Small intestine (tissue), 7 donors: ENCODE results near the gene RAB31. TPM values are rescaled to one million over a fixed set of nuclear protein-coding genes. Genes with fewer than 3 reads are reported as not detected.
A peak's percentile ranks its signal among the peaks of the same experiment; 100 is the strongest.

Source experiments
- DNase-seq, 2 donors: peaks; one replicate each; pipeline versions ENCODE4 v3.0.0 to v3.0.0-alpha.2; 2013
- FAIRE-seq: peaks from 2 replicates; lab custom pipeline; 2012; peaks lifted over from hg19 to GRCh38; lab: Jason Lieb, UNC
- H3K27ac ChIP-seq, 3 donors: one replicate each; pipeline ENCODE4 v1.5.1; 2013; ENCODE audit warnings: low read length in 2 of 3, mild to moderate bottlenecking in 2 of 3, control low read depth in 1 of 3, inconsistent platforms in 1 of 3, low read depth in 1 of 3, moderate library complexity in 1 of 3
- H3K27me3 ChIP-seq, 3 donors: one replicate each; pipeline ENCODE4 v1.6.1; 2013; ENCODE audit warnings: low read length in 3 of 3, inconsistent platforms in 1 of 3; ENCODE audit not compliant: control insufficient read depth in 3 of 3, insufficient read depth in 3 of 3
- H3K36me3 ChIP-seq, 3 donors: one replicate each; pipeline ENCODE4 v1.6.1; 2013; ENCODE audit warnings: low read length in 3 of 3, inconsistent platforms in 1 of 3, low read depth in 1 of 3, mild to moderate bottlenecking in 1 of 3, moderate library complexity in 1 of 3; ENCODE audit not compliant: control insufficient read depth in 3 of 3, insufficient read depth in 2 of 3
- H3K4me1 ChIP-seq, 3 donors: one replicate each; pipeline ENCODE4 v1.6.1; 2013; ENCODE audit warnings: low read length in 2 of 3, inconsistent platforms in 1 of 3, low read depth in 1 of 3, mild to moderate bottlenecking in 1 of 3, moderate library complexity in 1 of 3; ENCODE audit not compliant: control insufficient read depth in 3 of 3, insufficient read depth in 2 of 3
- H3K4me3 ChIP-seq, 3 donors: one replicate each; pipeline ENCODE4 v1.5.1; 2013; ENCODE audit warnings: low read length in 3 of 3, control low read depth in 1 of 3, inconsistent platforms in 1 of 3, low read depth in 1 of 3, mild to moderate bottlenecking in 1 of 3, moderate library complexity in 1 of 3
- H3K9me3 ChIP-seq, 2 donors: one replicate each; pipeline ENCODE4 v1.6.1; 2013; ENCODE audit warnings: low read depth in 1 of 2, low read length in 1 of 2; ENCODE audit not compliant: control insufficient read depth in 2 of 2, insufficient read depth in 1 of 2
- WGBS, 3 donors: extraction: QIAGEN DNeasy Blood & Tissue Kit; methylation state at CpG; one replicate each; pipeline ENCODE4 v1.1.7; 2013; 5-methylcytosine and 5-hydroxymethylcytosine counted together
- polyA plus RNA-seq, 4 donors: library from polyadenylated mRNA; stranded (reverse) in 3 of 4; unstranded in 1 of 4; fragments of 200-250 nt in 3 of 4; fragments of 120-200 nt in 1 of 4; gene quantifications; one replicate each; pipeline versions ENCODE4 v1.2.1 to v1.2.3, GENCODE V29; 2013
- donor health status: healthy with polysubstance abuse.
- donor health status: control.
- donor health status: control.
- donor health status: Bipolar disorder and iron deficiency.
- donor health status: healthy.

RAB31 gene
- polyA plus RNA-seq, 4 donors, result 4.2 to 18.4 (median 12.3) TPM

DNA sequence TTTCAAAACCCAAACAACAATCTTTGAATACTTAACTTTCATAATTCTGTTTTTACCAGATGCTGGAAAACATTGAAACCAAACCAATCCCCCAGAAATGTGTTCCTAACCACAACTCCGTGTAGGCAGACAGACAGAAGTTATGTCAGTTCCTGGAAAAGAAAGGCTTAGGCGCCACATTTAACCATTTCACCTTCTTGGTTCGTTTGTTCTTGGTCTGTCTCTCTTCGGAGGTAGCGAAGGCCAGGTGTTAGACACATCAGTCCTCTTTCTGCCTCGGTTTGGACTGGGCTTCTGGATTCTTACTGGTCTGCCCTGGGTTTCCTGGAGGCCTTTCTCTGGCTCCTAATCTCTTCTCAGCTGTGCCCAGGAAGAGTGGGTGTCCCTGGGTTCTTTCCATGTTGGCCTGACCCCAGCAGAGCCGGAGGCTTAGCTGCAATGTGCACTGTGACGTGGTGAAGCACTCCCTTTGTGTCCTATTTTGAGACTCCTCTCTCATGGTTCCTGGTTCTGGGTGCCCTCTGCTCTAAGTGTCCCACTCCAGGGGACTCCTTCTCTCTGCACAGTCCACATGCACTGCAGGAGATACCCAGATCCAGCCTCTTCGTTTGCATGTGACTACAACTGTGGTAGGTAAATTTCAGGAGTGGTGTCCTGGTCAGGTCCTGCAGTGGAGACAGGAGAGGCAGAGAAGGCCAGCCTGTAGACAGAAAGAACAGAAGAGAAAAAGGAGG, 23.1 kb upstream of the RAB31 start:
- no peak for DNase-seq
- Histone ChIP-seq H3K4me3 (no peak overlapping the region), H3K36me3 (no peaks in the 10 kb centered on the region), H3K4me1 (no peaks in the 10 kb centered on the region), H3K27me3 (no peaks in the 10 kb centered on the region), H3K9me3 (no peaks in the 10 kb centered on the region), H3K27ac (peak overlapping the region in 1 of 3 donors; percentile 70)
- WGBS, 3 donors, result 57 to 69% (median 62%) methylated on average over 9 of the region's 9 CpGs
- no peak for FAIRE-seq

DNA sequence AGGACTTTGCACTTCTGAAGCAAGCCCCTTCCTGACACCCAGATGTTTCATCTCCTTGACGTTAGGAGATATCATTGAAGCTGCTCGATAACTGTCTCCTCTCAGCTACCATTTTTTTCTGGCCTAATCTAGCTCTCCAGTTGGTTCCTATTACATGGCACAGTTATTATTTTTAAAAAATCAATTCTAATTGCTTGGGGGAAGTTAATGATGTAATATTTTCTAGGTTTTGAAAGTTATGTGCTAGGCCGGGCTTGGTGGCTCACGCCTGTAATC, 22.5 kb upstream of the RAB31 start:
- H3K36me3 ChIP-seq, result no peaks in the 10 kb centered on the region
- FAIRE-seq, result no peak
- WGBS, 3 donors, result 78 to 81% (median 81%) methylated on average over 4 of the region's 4 CpGs

DNA sequence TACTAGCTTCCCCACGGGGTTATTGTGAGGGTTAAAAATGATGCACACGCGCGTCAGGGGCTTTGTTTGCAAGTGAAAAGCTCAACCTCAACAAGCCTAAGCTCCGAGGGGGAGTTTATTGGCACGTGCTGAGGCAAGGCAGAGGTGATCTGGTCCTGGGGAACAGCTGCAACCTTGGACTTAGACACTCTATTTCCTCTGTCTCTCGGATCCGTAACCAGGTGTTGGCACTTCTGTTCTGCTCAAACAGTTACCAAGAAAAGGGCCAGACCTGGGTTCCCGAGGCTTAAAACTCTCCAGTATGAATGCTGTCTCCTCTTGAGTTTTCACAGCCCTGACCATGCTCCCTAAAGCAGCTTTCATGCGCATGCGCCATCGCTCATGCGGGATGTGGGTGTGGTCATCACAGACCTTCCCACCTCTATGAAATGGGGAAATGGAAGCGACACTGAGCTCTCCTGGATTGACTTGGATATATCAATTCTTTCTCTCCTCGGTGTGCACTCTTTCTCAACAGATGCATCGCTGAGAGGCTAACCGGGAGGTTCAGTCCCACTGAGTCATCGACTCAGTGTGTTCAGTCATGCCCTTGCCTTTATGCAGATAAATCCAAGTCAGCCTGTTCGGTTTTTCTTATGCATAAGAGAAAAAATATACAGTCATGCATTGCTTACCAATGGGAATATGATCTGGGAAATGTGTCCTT, 19.9 kb upstream of the RAB31 start:
- no peaks in the 10 kb centered on the region for H3K36me3 ChIP-seq
- H3K27me3 ChIP-seq, result no peaks in the 10 kb centered on the region
- no peak for FAIRE-seq
- no peak for DNase-seq
- WGBS, 3 donors, result 65 to 69% (median 68%) methylated on average over 19 of the region's 19 CpGs
- H3K4me3 ChIP-seq, result no peak overlapping the region
- H3K27ac ChIP-seq, result no peak overlapping the region
- no peaks in the 10 kb centered on the region for H3K4me1 ChIP-seq
- H3K9me3 ChIP-seq, result no peaks in the 10 kb centered on the region

More for the DNA sequence above, 22.5 kb upstream of the RAB31 start:
- Histone ChIP-seq H3K9me3 (no peaks in the 10 kb centered on the region), H3K27ac (peak overlapping the region in 1 of 3 donors; percentile 70), H3K27me3 (no peaks in the 10 kb centered on the region), H3K4me1 (no peaks in the 10 kb centered on the region), H3K4me3 (no peak overlapping the region)
- no peak for DNase-seq

- no peak for FAIRE-seq
Measured at GRCh38 chr18:9689253-9689652, 18.8 kb upstream of the RAB31 start.

DNA sequence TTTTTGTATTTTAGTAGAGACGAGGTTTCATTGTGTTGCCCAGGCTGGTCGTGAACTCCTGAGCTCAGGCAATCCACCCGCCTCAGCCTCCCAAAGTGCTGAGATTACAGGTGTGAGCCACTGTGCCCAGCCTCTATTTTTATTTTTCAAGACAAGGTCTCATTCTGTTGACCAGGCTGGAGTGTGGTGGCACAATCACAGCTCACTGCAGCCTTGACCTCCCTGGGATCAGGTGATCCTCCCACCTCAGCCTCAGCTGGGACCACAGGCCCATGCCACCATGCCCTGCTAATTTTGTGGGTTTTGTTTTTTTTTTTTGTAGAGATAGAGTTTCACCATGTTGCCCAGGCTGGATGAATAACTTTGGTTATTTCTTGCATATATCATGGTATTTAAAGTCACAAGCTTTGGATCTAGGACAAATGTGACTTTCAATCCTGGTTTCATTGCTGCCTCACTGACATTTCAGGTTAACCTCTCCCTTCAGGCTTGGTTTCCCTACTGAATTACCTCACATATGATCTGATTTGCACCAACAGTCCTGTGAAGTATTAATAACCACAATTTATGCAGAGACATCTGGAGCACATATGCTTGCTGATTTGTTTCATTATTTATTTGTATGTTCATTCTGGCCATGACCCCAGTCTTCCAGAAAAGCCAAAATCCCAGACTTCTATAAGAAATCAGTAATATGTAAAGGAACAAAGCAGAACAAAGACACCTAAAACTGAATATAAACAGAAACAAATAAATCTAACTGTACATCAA, 17.5 kb upstream of the RAB31 start:
- DNase-seq (no peak), FAIRE-seq (no peak)
- 90 to 97% (median 93%) methylated on average over 3 of the region's 3 CpGs for WGBS, 3 donors
- H3K27ac ChIP-seq, result no peak overlapping the region
- H3K4me3 ChIP-seq, result no peak overlapping the region
- no peaks in the 10 kb centered on the region for H3K27me3 ChIP-seq
- H3K36me3 ChIP-seq, result no peaks in the 10 kb centered on the region
- H3K9me3 ChIP-seq, result no peaks in the 10 kb centered on the region
- no peaks in the 10 kb centered on the region for H3K4me1 ChIP-seq

More at GRCh38 chr18:9689253-9689652, 18.8 kb upstream of the RAB31 start:
- H3K36me3 ChIP-seq, result no peaks in the 10 kb centered on the region
- WGBS, 3 donors, result 88 to 96% (median 94%) methylated on average over 3 of the region's 3 CpGs
- no peaks in the 10 kb centered on the region for H3K4me1 ChIP-seq
- no peak overlapping the region for H3K27ac ChIP-seq
- H3K27me3 ChIP-seq, result no peaks in the 10 kb centered on the region
- H3K9me3 ChIP-seq, result no peaks in the 10 kb centered on the region
- H3K4me3 ChIP-seq, result no peak overlapping the region
- DNase-seq, result no peak

DNA sequence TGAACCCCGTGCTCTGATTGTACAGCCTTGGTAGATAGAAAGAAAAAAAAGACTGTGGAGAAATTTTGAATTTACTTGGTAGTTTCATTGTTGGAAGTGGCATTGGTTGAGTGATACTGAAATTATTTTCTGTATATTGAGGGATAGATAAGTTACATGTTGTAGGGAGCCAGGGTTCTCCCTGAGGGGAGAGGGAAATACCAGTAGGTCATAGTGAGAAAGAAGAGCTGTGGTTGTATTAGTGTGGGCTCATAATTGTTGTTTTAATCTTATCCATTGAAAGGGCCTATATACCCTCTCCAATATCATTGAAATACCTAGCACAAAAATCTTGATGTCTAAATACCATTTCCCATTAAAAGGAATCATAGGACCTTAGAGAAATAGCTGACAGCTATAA, 16.9 kb upstream of the RAB31 start:
- H3K27me3 ChIP-seq, result no peaks in the 10 kb centered on the region
- no peak overlapping the region for H3K27ac ChIP-seq
- H3K4me1 ChIP-seq, result no peaks in the 10 kb centered on the region
- DNase-seq (no peak), FAIRE-seq (no peak)
- no peaks in the 10 kb centered on the region for H3K36me3 ChIP-seq
- no peaks in the 10 kb centered on the region for H3K9me3 ChIP-seq
- 6 to 39% (median 20%) methylated on average over 1 of the region's 1 CpG for WGBS, 3 donors
- no peak overlapping the region for H3K4me3 ChIP-seq

GRCh38 chr18:9694174-9694573, 13.9 kb upstream of the RAB31 start:
- 82 to 87% (median 82%) methylated on average over 4 to 5 of the region's 5 CpGs for WGBS, 3 donors
- FAIRE-seq (no peak), DNase-seq (no peak)
- Histone ChIP-seq H3K4me1 (no peaks in the 10 kb centered on the region), H3K27ac (no peak overlapping the region), H3K36me3 (no peaks in the 10 kb centered on the region), H3K4me3 (no peak overlapping the region), H3K27me3 (no peaks in the 10 kb centered on the region), H3K9me3 (no peaks in the 10 kb centered on the region)

- DNase-seq, result no peak
- Histone ChIP-seq H3K4me3 (no peak overlapping the region), H3K27me3 (no peaks in the 10 kb centered on the region), H3K9me3 (no peaks in the 10 kb centered on the region), H3K4me1 (peaks cover 0 to 2% (median 0%) of the 10 kb centered on the region in 3 donors), H3K27ac (no peak overlapping the region), H3K36me3 (no peaks in the 10 kb centered on the region)
- FAIRE-seq, result no peak
- WGBS, 3 donors, result 84 to 91% (median 87%) methylated on average over 3 of the region's 3 CpGs
Measured at GRCh38 chr18:9694952-9695495, 13.1 kb upstream of the RAB31 start.
